ENCODE measurements around the gene SNRPD3.
A peak's percentile ranks its signal among the peaks of the same experiment; 100 is the strongest.
"Not testable (repeated sequence)": the region's sequence is repeated elsewhere in the genome, so short reads cannot be mapped to it uniquely, and the experiment has no call there.

Gene SNRPD3

GRCh38 chr22:24532075-24532474, 23.7 kb upstream of the SNRPD3 start:
- DNase-seq (ENCODE audit: low read depth in 3 of 3): no peak

- DNase-seq (ENCODE audit: low read depth in 3 of 3): no peak
Observed at GRCh38 chr22:24535348-24535747, 20.5 kb upstream of the SNRPD3 start.

GRCh38 chr22:24536089-24536488, 19.7 kb upstream of the SNRPD3 start:
- no peak for DNase-seq (ENCODE audit: low read depth in 3 of 3)

- DNase-seq (ENCODE audit: low read depth in 3 of 3): no peak
Observed at GRCh38 chr22:24540470-24540869, 15.3 kb upstream of the SNRPD3 start.

GRCh38 chr22:24541681-24542515, 13.9 kb upstream of the SNRPD3 start:
- DNase-seq (ENCODE audit: low read depth in 3 of 3): no peak

- no peak for DNase-seq (ENCODE audit: low read depth in 3 of 3)
Observed at GRCh38 chr22:24542641-24543040, 13.2 kb upstream of the SNRPD3 start.

GRCh38 chr22:24543185-24543601, 12.6 kb upstream of the SNRPD3 start:
- no peak for DNase-seq (ENCODE audit: low read depth in 3 of 3)

GRCh38 chr22:24543679-24544243, 12.0 kb upstream of the SNRPD3 start:
- no peak for DNase-seq (ENCODE audit: low read depth in 3 of 3)

- DNase-seq (ENCODE audit: low read depth in 3 of 3): no peak
Observed at GRCh38 chr22:24548812-24549211, 7.0 kb upstream of the SNRPD3 start.

- no peak for DNase-seq (ENCODE audit: low read depth in 3 of 3)
Observed at GRCh38 chr22:24550028-24550901, 5.5 kb upstream of the SNRPD3 start.

GRCh38 chr22:24550902-24551435, 4.8 kb upstream of the SNRPD3 start:
- no peak for DNase-seq (ENCODE audit: low read depth in 3 of 3)

GRCh38 chr22:24552503-24553286, 3.1 kb upstream of the SNRPD3 start:
- DNase-seq (ENCODE audit: low read depth in 3 of 3): not testable (repeated sequence)

GRCh38 chr22:24553597-24554312, 2.0 kb upstream of the SNRPD3 start:
- no peak for DNase-seq (ENCODE audit: low read depth in 3 of 3)

GRCh38 chr22:24554313-24555164, 1.3 kb upstream of the SNRPD3 start, which contains the start of gene GUCD1:
Gene GUCD1, minus strand, starts transcription at chr22:24555138. Its CDS starts 147 bp downstream, at chr22:24554991.
- peak in 2 of 3 experiments; percentile 3 to 18 for DNase-seq (ENCODE audit: low read depth in 3 of 3)

- DNase-seq (ENCODE audit: low read depth in 3 of 3): no peak
Observed at GRCh38 chr22:24559471-24559870, 3.7 kb downstream of the SNRPD3 start.

- DNase-seq (ENCODE audit: low read depth in 3 of 3): no peak
Observed at GRCh38 chr22:24563246-24563645, 7.4 kb downstream of the SNRPD3 start.

- no peak for DNase-seq (ENCODE audit: low read depth in 3 of 3)
Observed at GRCh38 chr22:24564376-24565058, 8.7 kb downstream of the SNRPD3 start.

- DNase-seq (ENCODE audit: low read depth in 3 of 3): no peak
Observed at GRCh38 chr22:24565077-24565476, 9.3 kb downstream of the SNRPD3 start.

All from stimulated activated CD4-positive, alpha-beta T cell treated with anti-CD3 and anti-CD28 coated beads, TNF-alpha, amount 100 ng/mL, for 24 hours (primary cell).